KOPT-K1 (cell line): ENCODE data around the gene PMS2.
"Not testable (repeated sequence)": the region's sequence is repeated elsewhere in the genome, so short reads cannot be mapped to it uniquely, and the experiment has no call there.

Experiments
- H3K27ac ChIP-seq: fragments of 200-600 bp; sonication (generic); 2 replicates; pipeline ENCODE4 v1.5.1; 2016; ENCODE audit warnings: antibody characterized with exemption, mild to moderate bottlenecking, low read depth, low read length; ENCODE audit not compliant: poor library complexity, severe bottlenecking
- H3K36me3 ChIP-seq: fragments of 200-600 bp; sonication (generic); 2 replicates; pipeline ENCODE4 v1.5.1; 2017; ENCODE audit warnings: antibody characterized with exemption, mild to moderate bottlenecking, low read length, moderate library complexity; ENCODE audit not compliant: insufficient read depth
- H3K9me3 ChIP-seq: fragments of 200-600 bp; sonication (generic); 2 replicates; pipeline ENCODE4 v1.5.1; 2017; ENCODE audit warnings: antibody characterized with exemption, low read length, mild to moderate bottlenecking; ENCODE audit not compliant: insufficient read depth, poor library complexity, severe bottlenecking

The PMS2 gene

DNA sequence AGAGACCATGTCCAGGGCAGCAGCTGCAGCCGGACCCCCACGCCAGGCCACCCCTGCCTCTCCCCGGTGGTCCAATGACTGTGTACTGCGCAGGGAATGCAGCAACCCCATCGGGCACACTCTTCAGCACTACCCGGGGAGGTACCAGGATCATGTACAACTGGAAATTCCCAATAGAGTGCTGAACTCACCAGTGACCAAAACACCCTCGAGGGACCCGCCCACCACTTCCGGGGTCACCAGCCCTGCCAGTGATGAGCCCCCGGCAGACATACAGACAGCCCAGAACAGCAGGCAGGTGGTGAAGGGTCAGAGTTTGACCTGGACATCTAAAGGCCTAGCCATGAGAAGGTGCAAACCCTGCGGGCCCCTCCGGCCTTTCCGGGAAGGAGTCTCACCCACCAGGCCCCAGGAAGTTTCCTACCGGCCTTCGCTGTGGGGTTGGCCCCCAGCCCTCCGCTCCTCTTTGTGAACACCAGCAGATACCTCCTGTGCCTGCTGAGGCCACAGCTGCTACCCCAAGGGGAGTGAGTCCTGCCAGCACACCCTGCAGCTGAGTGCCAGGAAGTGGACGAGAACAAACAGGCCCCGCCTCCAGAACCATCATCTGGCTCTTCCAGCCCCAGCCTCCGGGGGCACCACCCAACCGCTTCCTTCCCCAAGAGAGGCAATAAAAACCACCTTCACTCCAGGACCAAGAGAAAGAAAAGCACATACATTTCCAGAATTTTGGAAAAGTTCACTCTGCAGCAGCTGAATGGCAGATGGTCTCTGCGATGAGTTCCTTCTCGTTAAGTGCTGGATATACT, 17.4 kb upstream of the PMS2 start:
- Histone ChIP-seq H3K36me3 (peaks cover 100% of the 10 kb centered on the region), H3K27ac (no peak overlapping the region), H3K9me3 (no peaks in the 10 kb centered on the region)

DNA sequence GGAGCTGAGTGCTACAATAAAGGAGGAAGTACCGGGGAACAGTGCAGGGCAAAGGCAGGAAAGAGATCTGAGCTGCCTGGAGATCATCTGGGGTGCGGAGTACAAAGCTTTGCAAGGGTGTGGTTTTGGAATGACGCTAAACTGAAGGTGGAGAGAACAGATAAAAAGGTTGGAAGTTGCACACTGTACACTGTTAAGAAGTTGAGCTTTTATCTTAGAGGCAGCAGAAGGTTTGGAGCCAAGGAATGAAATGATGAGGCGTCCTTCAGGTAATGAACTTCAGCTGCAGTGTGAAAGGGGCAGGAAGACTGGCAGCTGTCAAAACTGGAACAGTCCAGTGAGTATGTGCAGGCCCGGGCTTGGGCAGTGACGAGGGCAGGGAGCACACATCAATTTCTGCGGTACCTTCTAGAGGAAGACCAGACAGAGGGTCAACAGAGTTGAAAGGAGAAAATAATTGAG, 15.2 kb upstream of the PMS2 start:
- Histone ChIP-seq H3K27ac (no peak overlapping the region), H3K36me3 (peaks cover 100% of the 10 kb centered on the region), H3K9me3 (no peaks in the 10 kb centered on the region)

- Histone ChIP-seq H3K9me3 (no peaks in the 10 kb centered on the region), H3K27ac (no peak overlapping the region), H3K36me3 (peaks cover 100% of the 10 kb centered on the region)
Measured at GRCh38 chr7:6022707-6023106, 13.9 kb upstream of the PMS2 start.

DNA sequence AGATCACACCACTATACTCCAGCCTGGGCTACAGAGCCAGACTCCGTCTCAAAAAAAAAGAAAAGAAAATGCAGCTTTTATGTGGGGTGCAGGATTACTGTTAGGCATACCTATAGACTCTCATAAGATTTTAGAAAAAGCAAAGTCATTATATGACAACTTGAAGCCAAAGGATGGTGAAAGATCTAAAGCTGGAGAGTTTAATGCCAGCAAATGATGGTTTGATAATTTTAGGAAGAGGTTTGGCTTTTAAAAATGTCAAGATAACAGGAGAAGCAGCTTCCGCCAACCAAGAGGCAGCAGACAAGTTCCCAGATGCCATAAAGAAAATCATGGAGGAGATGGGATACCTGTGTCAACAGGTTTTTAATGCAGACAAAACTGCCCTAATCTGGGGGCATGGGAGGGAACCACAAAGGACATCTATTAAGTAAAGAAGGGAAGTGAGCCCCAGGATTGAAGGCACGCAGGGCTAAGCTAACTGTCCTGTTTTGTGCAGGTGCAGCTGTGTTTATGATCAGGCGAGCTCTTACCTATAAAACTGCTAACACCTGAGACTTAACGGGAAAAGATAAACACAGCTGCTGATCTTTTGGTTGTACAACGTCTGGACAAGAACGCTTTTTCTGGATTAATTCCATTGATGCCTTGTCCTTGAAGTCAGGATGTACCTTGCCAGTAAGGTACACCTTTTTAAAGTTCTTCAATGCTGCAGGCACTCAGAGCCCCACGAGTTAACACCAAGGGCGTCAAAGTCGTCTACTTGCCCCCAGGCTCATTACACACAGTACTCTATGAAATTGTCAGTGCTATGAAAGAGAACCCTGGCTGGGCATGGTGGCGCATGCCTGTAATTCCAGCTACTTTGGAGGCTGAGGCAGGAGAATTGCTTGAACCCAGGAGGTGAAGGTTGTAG, 11.8 kb upstream of the PMS2 start:
- Histone ChIP-seq H3K36me3 (peaks cover 100% of the 10 kb centered on the region), H3K27ac (no peak overlapping the region), H3K9me3 (no peaks in the 10 kb centered on the region)

DNA sequence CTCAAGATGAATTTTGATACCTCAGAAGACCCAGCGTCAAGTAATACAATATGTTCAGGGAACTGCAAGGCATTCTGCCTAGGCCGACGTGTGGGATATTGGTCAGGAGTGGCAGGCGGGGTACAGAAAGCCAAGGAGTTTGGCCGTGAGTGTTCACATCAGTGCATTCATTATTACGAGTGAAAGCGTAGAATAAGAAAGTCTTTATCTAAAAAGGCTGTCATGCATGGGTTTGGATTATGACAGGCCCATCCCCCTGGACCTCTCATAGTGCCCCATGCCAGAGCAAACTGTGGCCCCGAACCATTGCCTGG, 7.8 kb upstream of the PMS2 start:
- H3K9me3 ChIP-seq: no peaks in the 10 kb centered on the region
- H3K27ac ChIP-seq: no peak overlapping the region
- H3K36me3 ChIP-seq: peaks cover 99% of the 10 kb centered on the region

DNA sequence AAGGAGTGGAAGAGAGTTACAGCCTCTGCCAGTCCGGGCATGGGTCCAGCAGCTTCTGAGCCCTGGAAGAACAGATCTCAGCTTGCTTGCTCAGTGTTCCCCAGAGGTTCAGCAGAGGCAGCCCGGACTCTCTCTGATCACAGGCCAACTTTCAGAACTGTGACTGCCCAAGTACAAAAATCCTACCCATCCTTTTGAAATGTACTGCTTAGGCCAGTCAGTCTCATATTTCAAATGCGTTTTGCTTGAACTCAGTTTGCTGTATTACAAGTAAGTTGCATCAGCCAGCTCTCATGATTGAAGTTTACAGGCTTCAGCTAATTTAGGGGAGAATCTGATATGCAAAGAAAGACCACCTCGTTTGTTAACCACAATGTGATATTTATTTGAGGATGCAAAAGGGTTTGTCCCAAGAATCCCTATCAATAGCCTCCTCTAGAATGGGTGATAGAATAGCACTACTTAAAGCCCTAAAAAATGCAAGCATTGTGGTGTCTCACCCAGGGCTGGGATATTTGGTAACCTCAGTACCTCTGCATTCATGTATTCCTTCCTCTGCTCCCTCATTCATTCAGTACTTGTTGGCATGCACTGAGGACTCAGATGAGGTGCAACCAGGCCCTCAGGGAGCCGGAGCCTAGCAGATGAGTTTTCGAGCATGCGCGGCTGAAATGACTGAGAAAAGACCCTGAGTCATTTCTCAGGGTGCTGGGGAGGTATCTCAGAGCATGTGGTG, 7.2 kb upstream of the PMS2 start:
- no peak overlapping the region for H3K27ac ChIP-seq
- peaks cover 99% of the 10 kb centered on the region for H3K36me3 ChIP-seq
- H3K9me3 ChIP-seq: no peaks in the 10 kb centered on the region

- H3K9me3 ChIP-seq: no peaks in the 10 kb centered on the region
- no peak overlapping the region for H3K27ac ChIP-seq
- H3K36me3 ChIP-seq: peaks cover 67% of the 10 kb centered on the region
Measured at GRCh38 chr7:6012355-6013104, 3.7 kb upstream of the PMS2 start.

- peaks cover 57% of the 10 kb centered on the region for H3K36me3 ChIP-seq
- no peak overlapping the region for H3K27ac ChIP-seq
- H3K9me3 ChIP-seq: no peaks in the 10 kb centered on the region
Measured at GRCh38 chr7:6011541-6011940, 2.7 kb upstream of the PMS2 start.

DNA sequence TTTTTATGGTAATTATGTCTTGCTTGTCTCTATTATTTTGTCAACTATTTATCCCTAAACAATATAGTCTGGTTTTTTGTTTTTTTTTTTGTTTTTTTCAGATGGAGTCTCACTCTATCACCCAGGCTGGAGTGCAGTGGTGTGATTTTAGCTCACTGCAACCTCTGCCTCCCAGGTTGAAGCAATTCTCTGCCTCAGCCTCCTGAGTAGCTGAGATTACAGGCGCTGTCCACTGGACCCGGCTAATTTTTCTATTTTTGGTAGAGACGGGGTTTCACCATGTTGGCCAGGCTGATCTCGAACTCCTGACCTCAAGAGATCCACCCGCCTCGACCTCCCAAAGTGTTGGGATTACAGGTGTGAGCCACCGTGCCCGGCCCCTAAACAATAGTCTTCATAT, 1.5 kb upstream of the PMS2 start:
- H3K36me3 ChIP-seq: peaks cover 47% of the 10 kb centered on the region
- H3K9me3 ChIP-seq, H3K27ac ChIP-seq: not testable (repeated sequence)

- Histone ChIP-seq H3K27ac (peak overlapping the region; percentile 77), H3K36me3 (peaks cover 45% of the 10 kb centered on the region)
- not testable (repeated sequence) for H3K9me3 ChIP-seq
Measured at GRCh38 chr7:6007835-6008590, 836 bp downstream of the PMS2 start.

DNA sequence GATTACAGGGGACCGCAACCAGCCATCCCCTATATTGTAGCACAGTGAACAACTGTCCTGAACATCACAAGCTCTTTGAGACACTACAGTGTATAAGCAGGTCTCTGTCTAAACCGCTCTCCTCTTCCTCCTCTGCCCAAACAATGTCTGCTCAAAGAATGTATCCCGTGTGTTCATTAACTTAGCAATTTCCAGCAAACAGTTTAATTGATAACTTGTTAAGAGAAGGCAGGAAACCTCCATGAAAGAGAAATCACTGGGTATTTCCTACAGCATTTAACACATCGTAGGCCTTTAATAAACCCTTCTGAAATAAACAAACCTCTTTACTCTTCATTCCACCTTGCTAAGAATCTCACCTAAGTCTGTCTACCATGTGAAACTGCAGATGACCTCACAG, 1.5 kb downstream of the PMS2 start:
- Histone ChIP-seq H3K27ac (no peak overlapping the region), H3K9me3 (no peaks in the 10 kb centered on the region), H3K36me3 (peaks cover 44% of the 10 kb centered on the region)

DNA sequence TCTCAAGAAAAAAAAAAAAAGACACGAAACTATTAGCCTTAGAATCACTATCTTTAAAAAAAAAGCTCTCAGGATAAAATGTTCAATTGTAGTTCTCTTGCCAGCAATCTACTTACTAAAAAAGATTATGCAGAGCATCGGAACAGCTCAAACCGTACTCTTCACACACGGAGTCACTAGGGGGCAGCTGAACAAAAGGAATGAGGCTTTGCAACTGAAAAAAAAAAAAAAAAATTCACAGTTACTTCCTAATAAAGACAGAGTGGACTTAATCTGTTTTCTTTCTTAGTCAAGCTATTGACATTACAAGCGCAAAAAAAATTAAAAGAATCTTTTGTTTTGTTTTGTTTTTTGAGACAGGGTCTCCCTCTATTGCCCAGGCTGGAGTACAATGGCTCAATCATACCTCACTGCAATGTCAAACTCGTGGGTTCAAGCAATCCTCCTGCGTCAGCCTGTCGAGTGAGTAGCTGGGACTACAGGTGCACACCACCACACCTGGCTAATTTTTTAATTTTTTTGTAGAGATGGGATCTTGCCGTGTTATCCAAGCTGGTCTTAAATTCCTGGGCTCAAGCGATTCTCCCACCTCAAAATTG, 11.5 kb downstream of the PMS2 start:
- no peaks in the 10 kb centered on the region for H3K9me3 ChIP-seq
- no peak overlapping the region for H3K27ac ChIP-seq
- H3K36me3 ChIP-seq: peaks cover 92% of the 10 kb centered on the region

- not testable (repeated sequence) for H3K27ac ChIP-seq, H3K9me3 ChIP-seq
- peaks cover 58% of the 10 kb centered on the region for H3K36me3 ChIP-seq
Measured at GRCh38 chr7:5987061-5987460, 21.8 kb downstream of the PMS2 start.
